Mesodermal cell (in vitro differentiated cells): Measurements from ENCODE around the gene CD160.

Experiments used
- H3K27ac ChIP-seq: 2 replicates; pipeline ENCODE4 v1.7.0; 2013; ENCODE audit warnings: mild to moderate bottlenecking, low read depth, low read length, moderate library complexity; ENCODE audit not compliant: severe bottlenecking
- H3K36me3 ChIP-seq: 2 replicates; pipeline ENCODE4 v1.7.1; 2013; ENCODE audit warnings: mild to moderate bottlenecking, low read length, moderate library complexity; ENCODE audit not compliant: control insufficient read depth, insufficient read depth
- H3K4me1 ChIP-seq: one replicate; pipeline ENCODE4 v1.7.1; 2013; ENCODE audit warnings: mild to moderate bottlenecking, low read length; ENCODE audit not compliant: insufficient read depth, control insufficient read depth, poor library complexity, severe bottlenecking
- H3K4me3 ChIP-seq: 2 replicates; pipeline ENCODE4 v1.7.0; 2013; ENCODE audit warnings: low read length, control low read depth, mild to moderate bottlenecking; ENCODE audit not compliant: insufficient read depth, poor library complexity, severe bottlenecking; ENCODE audit errors: extremely low read depth
- H3K9me3 ChIP-seq: 2 replicates; pipeline ENCODE4 v1.7.1; 2013; ENCODE audit warnings: mild to moderate bottlenecking, low read length, moderate library complexity; ENCODE audit not compliant: control insufficient read depth
- WGBS, 2 experiments: methylation state at CpG; one replicate each; pipeline ENCODE4 v1.1.5; 2013; ENCODE audit warnings: missing lambda C conversion rate in 2 of 2; ENCODE audit not compliant: insufficient coverage in 2 of 2; 5-methylcytosine and 5-hydroxymethylcytosine counted together

CD160 gene

GRCh38 chr1:145695821-145696629 lies 23.3 kb upstream of the CD160 start:
- 92 to 96% methylated on average over 4 to 5 of the region's 5 CpGs for WGBS, 2 experiments
- Histone ChIP-seq H3K36me3 (no peaks in the 10 kb centered on the region), H3K27ac (no peak overlapping the region), H3K9me3 (no peaks in the 10 kb centered on the region), H3K4me3 (no peak overlapping the region), H3K4me1 (no peaks in the 10 kb centered on the region)

GRCh38 chr1:145696630-145696960 lies 22.7 kb upstream of the CD160 start:
- no peak overlapping the region for H3K4me3 ChIP-seq
- H3K4me1 ChIP-seq, result no peaks in the 10 kb centered on the region
- H3K36me3 ChIP-seq, result no peaks in the 10 kb centered on the region
- H3K27ac ChIP-seq, result no peak overlapping the region
- H3K9me3 ChIP-seq, result no peaks in the 10 kb centered on the region
- WGBS, 2 experiments, result 92 to 100% methylated on average over 3 of the region's 3 CpGs

- Histone ChIP-seq H3K9me3 (no peaks in the 10 kb centered on the region), H3K36me3 (no peaks in the 10 kb centered on the region), H3K4me3 (no peak overlapping the region), H3K4me1 (no peaks in the 10 kb centered on the region), H3K27ac (no peak overlapping the region)
- no CpG with 5 or more reads among the region's 2 CpGs for WGBS, 2 experiments
These were observed 17.9 kb upstream of the CD160 start for GRCh38 chr1:145701306-145701862.

GRCh38 chr1:145702052-145702451 lies 17.2 kb upstream of the CD160 start:
- H3K36me3 ChIP-seq, result no peaks in the 10 kb centered on the region
- no peaks in the 10 kb centered on the region for H3K4me1 ChIP-seq
- no peak overlapping the region for H3K27ac ChIP-seq
- no peak overlapping the region for H3K4me3 ChIP-seq
- 71% methylated on average over 2 of the region's 2 CpGs; no CpG with 5 or more reads in 1 of the 2 experiments for WGBS, 2 experiments
- H3K9me3 ChIP-seq, result no peaks in the 10 kb centered on the region

GRCh38 chr1:145702826-145703225 lies 16.5 kb upstream of the CD160 start:
- no peaks in the 10 kb centered on the region for H3K9me3 ChIP-seq
- H3K36me3 ChIP-seq, result no peaks in the 10 kb centered on the region
- no peak overlapping the region for H3K27ac ChIP-seq
- peaks cover under 1% of the 10 kb centered on the region for H3K4me1 ChIP-seq
- H3K4me3 ChIP-seq, result no peak overlapping the region
- 83 to 84% methylated on average over 6 of the region's 7 CpGs for WGBS, 2 experiments

GRCh38 chr1:145705622-145706021 lies 13.7 kb upstream of the CD160 start:
- Histone ChIP-seq H3K4me3 (no peak overlapping the region), H3K36me3 (no peaks in the 10 kb centered on the region), H3K27ac (no peak overlapping the region), H3K4me1 (peaks cover 3% of the 10 kb centered on the region), H3K9me3 (no peaks in the 10 kb centered on the region)
- 88 to 97% methylated on average over 6 of the region's 7 CpGs for WGBS, 2 experiments

- Histone ChIP-seq H3K36me3 (no peaks in the 10 kb centered on the region), H3K27ac (no peak overlapping the region), H3K4me3 (no peak overlapping the region), H3K4me1 (peaks cover 3% of the 10 kb centered on the region), H3K9me3 (no peaks in the 10 kb centered on the region)
- WGBS, 2 experiments, result 100% methylated on average over 1 of the region's 2 CpGs; no CpG with 5 or more reads in 1 of the 2 experiments
These were observed 13.1 kb upstream of the CD160 start for GRCh38 chr1:145706086-145706664.

- no peak within 1 kb of the TSS for H3K4me3 ChIP-seq
- WGBS, 2 experiments, result 82 to 89% methylated on average over 7 of the region's 9 CpGs
- no peak within 1 kb of the TSS for H3K27ac ChIP-seq
These were observed 12.0 kb upstream of the CD160 start, which contains the start of gene PDZK1 for GRCh38 chr1:145707183-145707867. Gene PDZK1, minus strand, starts transcription at chr1:145707368. Its CDS starts 19,347 bp downstream, at chr1:145688021.

GRCh38 chr1:145708063-145708462 lies 11.2 kb upstream of the CD160 start:
- WGBS, 2 experiments, result 79 to 81% methylated on average over 6 to 7 of the region's 7 CpGs
- Histone ChIP-seq H3K9me3 (no peaks in the 10 kb centered on the region), H3K27ac (no peak overlapping the region), H3K4me1 (peaks cover 3% of the 10 kb centered on the region), H3K36me3 (no peaks in the 10 kb centered on the region), H3K4me3 (no peak overlapping the region)

More at GRCh38 chr1:145707183-145707867, 12.0 kb upstream of the CD160 start, which contains the start of gene PDZK1:
- Histone ChIP-seq H3K4me1 (peaks cover 3% of the 10 kb centered on the region), H3K9me3 (no peaks in the 10 kb centered on the region), H3K36me3 (no peaks in the 10 kb centered on the region)

GRCh38 chr1:145710291-145711027 lies 8.8 kb upstream of the CD160 start:
- peaks cover 3% of the 10 kb centered on the region for H3K4me1 ChIP-seq
- WGBS, 2 experiments, result 100% methylated on average over 1 to 2 of the region's 4 CpGs
- H3K36me3 ChIP-seq, result no peaks in the 10 kb centered on the region
- H3K4me3 ChIP-seq, result no peak overlapping the region
- H3K9me3 ChIP-seq, result no peaks in the 10 kb centered on the region
- no peak overlapping the region for H3K27ac ChIP-seq
